Heart left ventricle (tissue), 16 donors: ENCODE results near the gene ZNF784. TPM values are rescaled to one million over a fixed set of nuclear protein-coding genes. Genes with fewer than 3 reads are reported as not detected.

Source experiments
- ATAC-seq, 4 donors: fragments of 200-7000 bp; cut with Tn5 transposase; one replicate each; pipeline ENCODE4 v1.9.1; 2020 to 2022; ENCODE audit warnings: moderate library complexity in 4 of 4, mild to moderate bottlenecking in 3 of 4, moderate number of reproducible peaks in 1 of 4
- DNase-seq, 5 donors: peaks; one replicate each; pipeline ENCODE4 v3.0.0-alpha.2; 2020
- H3K27ac ChIP-seq, 12 donors: fragments of 200-600 bp; sonication (generic) in 4 of 12; one replicate each; pipeline versions ENCODE4 v1.5.0 to v1.8.0; 2016 to 2022; ENCODE audit warnings: mild to moderate bottlenecking in 2 of 12
- H3K27me3 ChIP-seq, 9 donors: fragments of 200-600 bp; sonication (generic) in 2 of 9; one replicate each; pipeline versions ENCODE4 v1.5.1 to v1.8.0; 2016 to 2022; ENCODE audit warnings: mild to moderate bottlenecking in 3 of 9
- H3K36me3 ChIP-seq, 9 donors: fragments of 200-600 bp; sonication (generic) in 2 of 9; one replicate each; pipeline versions ENCODE4 v1.5.0 to v1.8.0; 2018 to 2022; ENCODE audit warnings: mild to moderate bottlenecking in 2 of 9
- H3K4me1 ChIP-seq, 12 donors: fragments of 200-600 bp; sonication (generic) in 4 of 12; one replicate each; pipeline versions ENCODE4 v1.5.0 to v1.8.0; 2016 to 2022; ENCODE audit warnings: mild to moderate bottlenecking in 3 of 12
- H3K4me3 ChIP-seq, 12 donors: fragments of 200-600 bp; sonication (generic) in 4 of 12; one replicate each; pipeline versions ENCODE4 v1.5.0 to v1.8.0; 2017 to 2022; ENCODE audit warnings: mild to moderate bottlenecking in 9 of 12, moderate library complexity in 4 of 12
- H3K9me3 ChIP-seq, 12 donors: fragments of 200-600 bp; sonication (generic) in 4 of 12; one replicate each; pipeline versions ENCODE4 v1.5.0 to v1.8.0; 2016 to 2022; ENCODE audit warnings: mild to moderate bottlenecking in 1 of 12
- CTCF ChIP-seq, 12 donors: fragments of 200-600 bp; sonication (generic) in 4 of 12; IDR thresholded peaks; one replicate each; pipeline versions ENCODE4 v1.5.0 to v1.8.0; 2018 to 2022; ENCODE audit warnings: antibody characterized with exemption in 12 of 12, mild to moderate bottlenecking in 5 of 12
- POLR2A ChIP-seq, 2 donors: fragments of 450-650 bp; IDR thresholded peaks; one replicate each; pipeline ENCODE4 v1.6.1; 2017; ENCODE audit warnings: antibody characterized with exemption in 2 of 2, mild to moderate bottlenecking in 2 of 2, moderate library complexity in 2 of 2
- WGBS, 4 donors: extraction: QIAGEN DNeasy Blood & Tissue Kit in 2 of 4; methylation state at CpG; one replicate each; pipeline versions ENCODE4 v1.1.5 to v1.1.7; 2013 to 2018; 5-methylcytosine and 5-hydroxymethylcytosine counted together
- intact Hi-C, 10 donors: fragments of 100-400 bp; cut with DNase I; formaldehyde crosslinking; loops; one replicate each; pipeline versions ENCODE4 v1.11.1 to v1.14.2; 2022
- polyA plus RNA-seq, 2 donors: library from polyadenylated mRNA; stranded (reverse); fragments of 200-250 nt; gene quantifications; one replicate each; pipeline ENCODE4 v1.2.3, GENCODE V29; 2013
- total RNA-seq, 9 donors: library from RNA; depleted of rRNA in 2 of 9; stranded (reverse); fragments of >200 nt in 2 of 9; fragmentation: NEBNext Ultra II Directional in 3 of 9; extraction: Animal tissue kit (Norgen Biotek cat#: 25700) in 3 of 9; gene quantifications; one replicate each; pipeline versions ENCODE4 v1.1.0 to v1.2.4, GENCODE V29; 2016 to 2023
- donor health status: ischemic (EF 13 %, LVEDD 7.1; RV severe dilation, severe dysfunction).
- donor health status: healthy with polysubstance abuse.
- donor health status: DM: no; HTN: yes; CAD: no.
- donor health status: DM: no; HTN: no; CAD: no.
- donor health status: ischemic (EF 25% LVEDD 6.9; RV normal size, moderate dysfunction).
- donor health status: ischemic (EF 25% LVEDD 5.7; RV mildly dilated, moderate dysfunction).
- donor health status: healthy.
- donor health status: DM: yes; HTN: yes; CAD: no.
- donor health status: ischemic (EF 35%, LVEDD 5.7; RV mildly dilated, moderate dysfunction).
- donor health status: nonischemic (EF 11% LVEDD 7.7; RV severe dilation, severe dysfunction).
- donor health status: DM: yes; HTN: yes; CAD: no.
- donor health status: PGD.
- donor health status: ischemic (EF 29% LVEDD 5.4; RV normal size, mild dysfunction).
- donor health status: nonischemic (EF 23%, LVEDD 6.1; RV moderate dilation, normal function).

ZNF784 gene
- total and polyA plus RNA-seq, 11 donors = 6.7 to 15.8 (median 9.2) TPM

- intact Hi-C loops = no loop called here
- ATAC-seq (no peak), DNase-seq (no peak)
- Histone ChIP-seq H3K4me3 (peak overlapping the region in 9 of 12 donors; percentile 68 to 96 (median 86)), H3K36me3 (peaks cover 0 to 18% (median 13%) of the 10 kb centered on the region in 9 donors), H3K27ac (peak overlapping the region in 9 of 12 donors; percentile 77 to 93 (median 89)), H3K4me1 (peaks cover 4 to 39% (median 23%) of the 10 kb centered on the region in 12 donors), H3K9me3 (no peaks in the 10 kb centered on the region), H3K27me3 (no peaks in the 10 kb centered on the region)
- TF ChIP-seq POLR2A (IDR thresholded peaks at IDR 0.05) (no peak), CTCF (IDR thresholded peaks at IDR 0.05) (no peak)
- 73 to 93% (median 77%) methylated on average over 9 to 17 of the region's 17 CpGs for WGBS, 4 donors
Measured at GRCh38 chr19:55649268-55650125, 25.1 kb upstream of the ZNF784 start.

GRCh38 chr19:55648585-55649267 is 24.4 kb upstream of the ZNF784 start:
- WGBS, 4 donors = 20 to 27% (median 23%) methylated on average over 9 to 25 of the region's 25 CpGs
- peak overlapping the region; percentile 68 to 96 (median 86) for H3K4me3 ChIP-seq
- H3K27ac ChIP-seq = peak overlapping the region; percentile 69 to 93 (median 85)
- H3K27me3 ChIP-seq = no peaks in the 10 kb centered on the region
- DNase-seq (no peak), ATAC-seq (no peak)
- intact Hi-C loops = no loop called here
- peaks cover 4 to 47% (median 30%) of the 10 kb centered on the region in 12 donors for H3K4me1 ChIP-seq
- H3K36me3 ChIP-seq = peaks cover 0 to 19% (median 13%) of the 10 kb centered on the region in 9 donors
- TF ChIP-seq POLR2A (IDR thresholded peaks at IDR 0.05) (no peak), CTCF (IDR thresholded peaks at IDR 0.05) (no peak)
- no peaks in the 10 kb centered on the region for H3K9me3 ChIP-seq

GRCh38 chr19:55647732-55648584 is 23.6 kb upstream of the ZNF784 start, which contains the start of gene CCDC106:
TSS of gene CCDC106 (plus strand) at chr19:55648212. CDS start at chr19:55649047, 835 bp downstream.
- H3K27ac ChIP-seq = peak within 1 kb of the TSS; percentile 69 to 93 (median 85)
- H3K4me1 ChIP-seq = peaks cover 7 to 47% (median 31%) of the 10 kb centered on the region in 12 donors
- intact Hi-C loops = no loop called here
- no peak for TF ChIP-seq POLR2A (IDR thresholded peaks at IDR 0.05)
- TF ChIP-seq CTCF (IDR thresholded peaks at IDR 0.05) = no peak
- H3K36me3 ChIP-seq = peaks cover 0 to 19% (median 13%) of the 10 kb centered on the region in 9 donors
- peak; percentile 75 to 86 (median 79) for DNase-seq
- H3K27me3 ChIP-seq = no peaks in the 10 kb centered on the region
- no peaks in the 10 kb centered on the region for H3K9me3 ChIP-seq
- ATAC-seq = peak; percentile 27 to 63 (median 58)
- WGBS, 4 donors = 1 to 3% (median 1%) methylated on average over 24 to 87 of the region's 87 CpGs
- peak within 1 kb of the TSS; percentile 68 to 96 (median 86) for H3K4me3 ChIP-seq
